GM21576 (cell line): Measurements from ENCODE around the gene DNAH8.

Experiments used
- ATAC-seq: cut with Tn5 transposase; IDR thresholded peaks from one replicate; pipeline ENCODE4 v1.9.1; 2021; ENCODE audit warnings: mild to moderate bottlenecking, moderate library complexity; ENCODE audit not compliant: unreplicated experiment

The DNAH8 gene

GRCh38 chr6:39061182-39061581 lies 346.1 kb downstream of the DNAH8 start:
- no peak for ATAC-seq

GRCh38 chr6:39061588-39061987 lies 346.5 kb downstream of the DNAH8 start:
- no peak for ATAC-seq

- ATAC-seq: no peak
These were observed 347.1 kb downstream of the DNAH8 start for GRCh38 chr6:39062014-39062740.

- ATAC-seq: no peak
These were observed 348.4 kb downstream of the DNAH8 start for GRCh38 chr6:39063526-39063925.

- no peak for ATAC-seq
These were observed 350.4 kb downstream of the DNAH8 start for GRCh38 chr6:39065561-39065960.

- ATAC-seq: no peak
These were observed 353.3 kb downstream of the DNAH8 start for GRCh38 chr6:39068391-39068790.

GRCh38 chr6:39072830-39073229 lies 357.7 kb downstream of the DNAH8 start:
- no peak for ATAC-seq

GRCh38 chr6:39073471-39074355 lies 358.6 kb downstream of the DNAH8 start:
- no peak for ATAC-seq

- ATAC-seq: no peak
These were observed 359.4 kb downstream of the DNAH8 start for GRCh38 chr6:39074486-39074885.

GRCh38 chr6:39075010-39075686 lies 360.0 kb downstream of the DNAH8 start:
- no peak for ATAC-seq

GRCh38 chr6:39075807-39076622 lies 360.9 kb downstream of the DNAH8 start:
- ATAC-seq: no peak

- no peak for ATAC-seq
These were observed 361.8 kb downstream of the DNAH8 start for GRCh38 chr6:39076623-39077535.

GRCh38 chr6:39077882-39078594 lies 362.9 kb downstream of the DNAH8 start:
- ATAC-seq: no peak

GRCh38 chr6:39078695-39079094 lies 363.6 kb downstream of the DNAH8 start:
- no peak for ATAC-seq

GRCh38 chr6:39079197-39080125 lies 364.4 kb downstream of the DNAH8 start:
- no peak for ATAC-seq
